D721Med (cell line): ENCODE data around the gene CADM3.

ENCODE experiments used
- DNase-seq: peaks from one replicate; pipeline ENCODE4 v3.0.0; 2011; ENCODE audit warnings: low spot score; ENCODE audit not compliant: insufficient read length
- FAIRE-seq: peaks from 2 replicates; lab custom pipeline; 2011; peaks lifted over from hg19 to GRCh38; lab: Jason Lieb, UNC
- CTCF ChIP-seq: IDR thresholded peaks from 2 replicates; pipeline ENCODE4 v1.5.1; 2012; ENCODE audit warnings: mild to moderate bottlenecking, control low read depth; ENCODE audit not compliant: insufficient read depth; ENCODE audit errors: missing control alignments

The CADM3 gene

DNA sequence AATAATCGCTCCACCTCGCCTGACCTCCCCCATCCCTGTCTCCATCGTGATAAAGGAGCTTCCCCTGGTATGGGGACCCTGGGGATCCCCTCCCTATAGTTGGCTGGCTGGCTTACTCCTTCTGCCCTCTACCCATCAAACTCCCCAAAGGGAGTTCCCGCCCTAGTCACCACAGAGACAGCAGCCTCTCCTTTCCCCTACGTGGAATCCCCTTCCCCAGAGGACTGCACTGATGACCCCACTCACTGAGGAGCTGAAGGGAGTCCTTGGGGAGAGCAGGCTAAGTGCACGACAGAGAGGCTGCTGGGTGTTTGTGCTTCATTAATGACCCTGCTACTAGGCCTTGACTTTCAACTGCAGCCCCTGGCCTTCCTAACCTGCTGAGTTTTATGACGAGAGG lies 1.9 kb downstream of the CADM3 start:
- no peak for FAIRE-seq
- DNase-seq: no peak
- no peak for TF ChIP-seq CTCF

DNA sequence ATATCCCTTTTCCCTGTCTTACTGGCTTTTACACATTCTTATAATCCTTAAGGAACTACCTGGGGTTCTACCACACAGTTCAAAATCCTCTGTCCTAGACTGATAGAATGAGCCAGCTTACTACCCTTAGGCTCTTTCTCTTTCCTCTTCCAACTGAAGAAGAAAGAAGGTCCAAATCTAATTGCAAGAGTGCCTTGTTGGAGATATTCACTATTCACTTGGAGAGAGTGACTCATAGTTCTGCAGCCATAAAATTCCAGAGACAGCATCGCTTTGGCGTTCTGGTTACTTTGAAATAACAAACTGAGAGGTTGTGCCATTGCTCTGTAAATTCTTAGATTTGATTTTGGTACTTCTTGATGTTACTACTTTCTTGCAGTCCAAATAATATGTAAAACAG lies 4.2 kb downstream of the CADM3 start:
- TF ChIP-seq CTCF: no peak
- DNase-seq (no peak), FAIRE-seq (peak; percentile 35)

GRCh38 chr1:159177272-159177907 lies 6.0 kb downstream of the CADM3 start:
- TF ChIP-seq CTCF: no peak
- DNase-seq (no peak), FAIRE-seq (no peak)

- no peak for TF ChIP-seq CTCF
- DNase-seq (no peak), FAIRE-seq (no peak)
These were observed 8.5 kb downstream of the CADM3 start for GRCh38 chr1:159179906-159180305.

DNA sequence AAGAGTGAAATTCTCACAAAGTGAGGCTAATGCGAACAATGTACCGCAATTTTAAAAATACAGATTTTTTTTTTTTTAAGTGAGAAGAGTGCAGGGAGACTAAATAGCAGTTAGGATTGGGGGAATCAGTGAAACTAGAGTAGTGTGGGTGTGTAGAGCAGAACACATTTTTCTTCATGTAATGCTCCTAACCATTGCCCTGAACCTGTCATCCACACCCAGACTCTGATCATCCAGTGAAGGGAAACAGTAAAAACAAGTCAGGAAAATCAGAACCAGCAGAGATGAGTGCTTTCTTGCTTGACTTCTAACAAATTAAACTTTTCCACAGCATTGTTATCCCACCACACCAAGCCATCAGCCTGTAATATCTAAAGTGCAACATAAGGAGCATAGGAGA lies 9.1 kb downstream of the CADM3 start:
- TF ChIP-seq CTCF: no peak
- no peak for FAIRE-seq
- DNase-seq: no peak

- DNase-seq (no peak), FAIRE-seq (no peak)
- TF ChIP-seq CTCF: no peak
These were observed 10.1 kb downstream of the CADM3 start for GRCh38 chr1:159181328-159182024.

DNA sequence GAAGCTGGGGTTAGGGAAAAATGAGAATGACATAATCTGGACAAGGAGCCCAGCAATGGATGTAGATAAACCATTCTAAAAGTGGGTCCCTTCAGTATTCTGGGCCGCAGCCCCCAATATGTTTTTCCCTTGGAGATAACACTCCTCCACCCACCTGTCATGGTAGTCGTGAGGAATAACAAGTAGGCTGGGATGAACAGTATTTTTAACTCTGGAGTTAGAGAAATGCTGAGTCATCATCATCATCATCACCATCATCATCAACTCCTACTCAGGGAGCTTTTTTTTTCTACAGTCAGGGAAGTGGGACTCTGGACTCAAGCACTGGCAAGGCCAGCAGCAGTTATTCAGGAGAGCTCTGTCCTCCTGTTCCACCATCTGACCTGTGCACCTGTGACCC lies 12.8 kb downstream of the CADM3 start:
- no peak for DNase-seq
- FAIRE-seq: no peak
- no peak for TF ChIP-seq CTCF
